HG03060 (cell line): ENCODE measurements around the gene HNF1A.

Experiments used
- ATAC-seq: cut with Tn5 transposase; IDR thresholded peaks from one replicate; pipeline ENCODE4 v1.9.1; 2021; ENCODE audit warnings: low read depth, moderate number of reproducible peaks; ENCODE audit not compliant: unreplicated experiment

Gene HNF1A

GRCh38 chr12:120983759-120984158, 5.4 kb downstream of the HNF1A start:
- ATAC-seq = no peak

GRCh38 chr12:120984351-120984898, 6.1 kb downstream of the HNF1A start:
- no peak for ATAC-seq

DNA sequence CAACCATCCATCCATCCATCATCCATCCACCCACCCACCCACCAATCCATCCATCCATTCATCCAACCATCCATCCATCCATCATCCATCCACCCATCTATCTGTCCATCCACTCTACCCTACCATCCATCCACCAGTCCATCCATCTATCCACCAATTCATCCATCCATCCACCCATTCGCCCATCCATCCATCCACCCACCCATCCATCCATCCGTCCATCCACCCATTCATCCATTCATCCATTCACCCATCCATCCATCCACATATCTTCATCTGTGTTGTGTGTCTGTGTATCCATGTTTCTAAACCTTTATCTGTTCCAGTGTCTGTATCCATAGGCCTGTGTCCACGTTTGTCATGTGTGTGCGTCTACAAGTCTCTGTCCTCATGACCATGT, 9.9 kb downstream of the HNF1A start:
- ATAC-seq = no peak

DNA sequence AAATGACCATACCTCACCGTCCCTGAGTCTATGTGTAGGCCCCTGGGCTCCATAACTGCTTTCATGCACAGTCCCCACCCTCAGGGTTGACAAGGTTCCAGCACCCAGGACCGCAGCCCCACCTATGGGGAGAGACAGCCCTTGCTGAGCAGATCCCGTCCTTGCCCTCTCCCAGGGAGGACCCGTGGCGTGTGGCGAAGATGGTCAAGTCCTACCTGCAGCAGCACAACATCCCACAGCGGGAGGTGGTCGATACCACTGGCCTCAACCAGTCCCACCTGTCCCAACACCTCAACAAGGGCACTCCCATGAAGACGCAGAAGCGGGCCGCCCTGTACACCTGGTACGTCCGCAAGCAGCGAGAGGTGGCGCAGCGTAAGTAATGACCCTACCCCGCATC, 10.3 kb downstream of the HNF1A start:
- ATAC-seq = no peak

DNA sequence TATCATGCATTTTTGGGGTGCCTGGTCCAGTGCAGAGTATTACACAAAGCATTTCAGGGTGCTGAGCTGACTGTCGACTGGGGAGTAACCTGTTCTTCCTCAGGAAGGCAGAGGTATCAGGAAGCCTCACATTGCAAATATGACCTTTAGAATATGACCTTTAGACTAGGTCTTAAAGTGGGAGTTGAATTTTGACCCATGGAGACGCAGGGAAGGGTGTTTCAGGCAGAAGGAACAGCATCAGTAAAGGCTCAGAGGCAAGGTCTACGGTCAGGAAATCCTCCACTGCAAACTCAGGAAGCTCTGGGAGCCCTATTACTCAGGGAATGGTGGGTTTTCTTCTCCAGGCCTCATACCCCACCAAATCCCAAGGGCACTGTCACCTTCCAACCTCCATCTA, 11.3 kb downstream of the HNF1A start:
- ATAC-seq = no peak

DNA sequence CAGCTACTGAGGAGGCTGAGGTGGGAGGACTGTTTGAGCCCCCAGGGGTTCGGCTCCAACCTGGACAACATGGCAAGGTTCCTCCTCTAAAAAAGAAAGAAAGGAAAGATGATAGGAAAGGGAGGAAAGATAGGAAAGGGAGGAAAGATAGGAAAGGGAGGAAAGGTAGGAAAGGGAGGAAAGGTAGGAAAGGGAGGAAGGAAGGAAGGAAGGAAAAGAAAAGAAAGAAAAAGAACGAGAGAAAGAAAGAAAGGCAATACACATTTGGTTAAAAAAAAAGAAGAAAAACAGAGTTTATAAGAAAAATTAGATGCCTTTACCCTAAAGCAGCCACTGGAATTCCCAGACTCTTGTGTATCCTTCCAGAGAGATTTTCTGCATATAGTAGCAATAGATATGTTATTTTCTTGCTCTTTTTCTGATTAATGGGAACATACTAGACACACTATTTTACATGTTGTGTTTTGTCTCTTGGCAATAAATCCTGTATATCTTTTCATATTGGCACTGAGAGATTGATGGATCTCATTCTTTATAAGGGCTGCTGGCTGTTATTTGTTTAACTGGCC, 12.2 kb downstream of the HNF1A start:
- ATAC-seq = no peak

- ATAC-seq = no peak
Measured at GRCh38 chr12:120991965-120992364, 13.6 kb downstream of the HNF1A start.

GRCh38 chr12:120992989-120993388, 14.6 kb downstream of the HNF1A start:
- no peak for ATAC-seq

DNA sequence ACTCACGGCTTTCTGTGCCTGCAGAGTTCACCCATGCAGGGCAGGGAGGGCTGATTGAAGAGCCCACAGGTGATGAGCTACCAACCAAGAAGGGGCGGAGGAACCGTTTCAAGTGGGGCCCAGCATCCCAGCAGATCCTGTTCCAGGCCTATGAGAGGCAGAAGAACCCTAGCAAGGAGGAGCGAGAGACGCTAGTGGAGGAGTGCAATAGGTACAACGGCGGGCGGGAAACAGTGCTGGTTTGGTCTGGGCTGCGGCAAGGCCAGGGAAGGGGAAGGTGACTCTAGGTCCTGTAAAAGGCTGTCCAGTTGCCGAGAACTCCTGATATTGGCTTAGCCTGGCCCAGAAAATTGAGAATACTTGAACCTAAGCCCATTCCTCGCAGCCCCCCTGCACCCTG, 15.2 kb downstream of the HNF1A start:
- ATAC-seq = no peak

- no peak for ATAC-seq
Measured at GRCh38 chr12:120994059-120994458, 15.7 kb downstream of the HNF1A start.

DNA sequence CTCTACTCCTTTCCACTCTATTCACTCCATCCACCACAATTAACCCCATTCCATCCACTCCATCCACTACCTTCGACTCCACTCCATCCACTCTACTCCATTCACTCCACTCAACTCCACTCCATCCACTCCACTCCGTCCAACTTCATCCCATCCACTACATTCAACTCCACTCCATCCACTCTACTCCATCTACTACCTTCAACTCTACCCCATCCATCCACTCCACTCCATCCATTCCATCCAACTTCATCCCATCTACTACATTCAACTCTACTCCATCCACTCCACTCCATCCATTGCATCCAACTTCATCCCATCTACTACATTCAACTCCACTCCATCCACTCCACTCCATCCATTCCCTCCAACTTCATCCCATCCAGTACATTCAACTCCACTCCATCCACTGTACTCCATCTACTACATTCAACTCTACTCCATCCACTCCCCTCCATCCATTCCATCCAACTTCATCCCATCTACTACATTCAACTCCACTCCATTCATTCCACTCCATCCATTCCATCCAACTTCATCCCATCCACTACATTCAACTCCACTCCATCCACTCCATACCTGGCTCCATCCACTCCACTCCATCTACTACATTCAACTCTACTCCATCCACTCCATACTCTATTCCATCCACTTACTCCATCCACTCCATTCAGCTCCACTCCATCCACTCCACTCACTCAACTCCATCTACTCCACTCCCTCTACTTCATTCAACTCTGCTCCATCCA, 16.4 kb downstream of the HNF1A start:
- ATAC-seq = no peak

- no peak for ATAC-seq
Measured at GRCh38 chr12:120996133-120996746, 17.9 kb downstream of the HNF1A start.

DNA sequence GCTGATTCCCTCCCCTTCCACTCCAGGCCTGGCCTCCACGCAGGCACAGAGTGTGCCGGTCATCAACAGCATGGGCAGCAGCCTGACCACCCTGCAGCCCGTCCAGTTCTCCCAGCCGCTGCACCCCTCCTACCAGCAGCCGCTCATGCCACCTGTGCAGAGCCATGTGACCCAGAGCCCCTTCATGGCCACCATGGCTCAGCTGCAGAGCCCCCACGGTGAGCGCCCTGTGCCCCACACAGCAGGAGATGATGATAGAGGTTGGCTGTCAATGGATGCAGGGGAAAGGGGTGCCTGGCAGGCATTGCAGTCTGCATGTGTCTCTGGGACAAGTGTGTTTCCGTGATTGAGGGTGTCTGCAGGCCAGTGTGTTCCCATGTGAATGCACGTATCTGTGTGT, 19.1 kb downstream of the HNF1A start:
- no peak for ATAC-seq

- no peak for ATAC-seq
Measured at GRCh38 chr12:120998435-120998834, 20.1 kb downstream of the HNF1A start.

- ATAC-seq = no peak
Measured at GRCh38 chr12:120999191-121000120, 21.1 kb downstream of the HNF1A start.

- ATAC-seq = no peak
Measured at GRCh38 chr12:121000530-121000929, 22.2 kb downstream of the HNF1A start.

DNA sequence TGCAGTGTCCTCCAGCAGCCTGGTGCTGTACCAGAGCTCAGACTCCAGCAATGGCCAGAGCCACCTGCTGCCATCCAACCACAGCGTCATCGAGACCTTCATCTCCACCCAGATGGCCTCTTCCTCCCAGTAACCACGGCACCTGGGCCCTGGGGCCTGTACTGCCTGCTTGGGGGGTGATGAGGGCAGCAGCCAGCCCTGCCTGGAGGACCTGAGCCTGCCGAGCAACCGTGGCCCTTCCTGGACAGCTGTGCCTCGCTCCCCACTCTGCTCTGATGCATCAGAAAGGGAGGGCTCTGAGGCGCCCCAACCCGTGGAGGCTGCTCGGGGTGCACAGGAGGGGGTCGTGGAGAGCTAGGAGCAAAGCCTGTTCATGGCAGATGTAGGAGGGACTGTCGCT, 22.7 kb downstream of the HNF1A start:
- ATAC-seq = no peak

GRCh38 chr12:121001841-121002483, 23.6 kb downstream of the HNF1A start:
- ATAC-seq = no peak

DNA sequence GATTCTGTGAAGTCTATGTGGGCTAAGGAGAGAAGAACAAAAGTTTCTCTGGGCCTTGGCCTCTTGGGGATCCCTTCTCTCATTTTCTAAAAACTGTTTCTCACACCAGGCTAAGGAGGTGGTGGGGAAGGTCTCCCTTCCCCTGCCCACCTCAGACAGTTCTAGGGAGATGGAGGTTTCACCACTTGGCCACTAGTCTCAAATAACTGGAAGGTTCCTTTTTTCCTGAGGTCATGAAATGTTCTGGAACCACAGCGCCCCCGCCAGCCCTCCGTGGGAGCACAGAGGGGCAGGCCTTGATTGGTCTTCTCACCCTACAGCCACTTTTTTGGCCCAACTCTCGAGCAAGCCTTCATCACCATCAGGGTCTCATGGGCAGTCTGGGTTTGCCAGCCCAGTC, 25.3 kb downstream of the HNF1A start:
- ATAC-seq = no peak

DNA sequence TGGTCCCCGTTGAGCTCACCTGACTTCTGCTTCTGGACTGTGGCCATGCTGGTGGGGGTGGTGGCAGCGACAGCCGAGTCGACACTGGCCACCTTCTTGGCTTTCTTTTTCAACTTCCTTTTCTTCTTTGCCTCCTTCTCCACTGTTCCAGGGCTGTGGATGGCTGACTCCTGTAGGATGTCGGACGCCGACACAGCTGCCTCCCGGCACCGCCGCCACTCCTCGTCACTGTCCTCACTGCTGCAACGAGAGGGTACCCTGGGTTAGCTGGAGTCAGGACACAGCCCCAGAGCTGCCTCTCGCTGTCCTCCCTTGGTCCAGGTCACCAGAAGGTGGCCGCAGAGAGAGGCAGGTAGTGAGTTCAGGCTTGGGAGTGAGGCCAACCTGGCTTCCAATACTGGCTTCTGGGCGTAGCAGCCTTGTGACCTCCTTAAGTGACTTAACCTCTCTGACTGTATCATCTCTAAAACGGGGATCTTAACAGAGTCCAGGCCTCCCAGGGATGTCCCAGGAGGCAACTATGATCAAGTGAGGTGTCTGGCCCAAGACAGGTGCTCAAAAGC, 26.0 kb downstream of the HNF1A start:
- no peak for ATAC-seq
